ENCODE data around the gene HECA.

- no peak for TF ChIP-seq BHLHE40 (IDR thresholded peaks at IDR 0.05; ENCODE audit: low read depth, low read length)
- 0 out of 2 replicates have a peak, but pooled peaks have one; percentile 2 for TF ChIP-seq CTCF (conservative IDR thresholded peaks at IDR 0.05; ENCODE audit: low read depth, low read length)
- no peak for TF ChIP-seq RAD21 (IDR thresholded peaks at IDR 0.05; ENCODE audit: low read length)
- no peak for TF ChIP-seq POLR2A (IDR thresholded peaks at IDR 0.05; ENCODE audit: low read depth, low read length)
- TF ChIP-seq USF2 (IDR thresholded peaks at IDR 0.05; ENCODE audit: low read depth, low read length), result no peak
- no peak for TF ChIP-seq RFX5 (IDR thresholded peaks at IDR 0.05; ENCODE audit: low read depth, low read length)
- no peak for TF ChIP-seq RCOR1 (IDR thresholded peaks at IDR 0.05; ENCODE audit: insufficient replicate concordance, low read length)
- no peak for TF ChIP-seq SMC3 (IDR thresholded peaks at IDR 0.05; ENCODE audit: low read depth, low read length)
Measured at GRCh38 chr6:139173172-139173571, 38.3 kb downstream of the HECA start.
